ENCODE results near the gene GATAD1. TPM values are rescaled to one million over a fixed set of nuclear protein-coding genes. Genes with fewer than 3 reads are reported as not detected.
"Not testable (repeated sequence)": the region's sequence is repeated elsewhere in the genome, so short reads cannot be mapped to it uniquely, and the experiment has no call there.

Gene GATAD1
- total RNA-seq, 2 donors from 2014 or later: 32.3 to 38.4 TPM

DNA sequence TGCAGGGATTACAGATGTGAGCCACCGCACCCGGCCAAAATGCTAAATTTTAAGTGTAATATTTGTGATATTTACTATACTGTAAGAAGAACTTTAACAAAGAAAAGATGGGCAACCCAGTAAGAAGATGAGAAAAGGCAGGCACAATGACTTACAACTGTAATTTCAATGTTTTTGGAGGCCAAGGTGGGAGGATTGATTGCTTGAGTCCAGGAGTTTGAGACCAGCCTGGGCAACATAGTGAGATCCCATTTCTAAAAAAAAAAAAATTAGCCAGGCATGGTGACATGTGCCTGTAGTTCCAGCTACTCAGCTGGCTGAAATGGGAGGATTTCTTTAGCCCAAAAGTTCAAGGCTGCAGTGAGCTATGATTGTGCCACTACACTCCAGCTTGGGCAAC lies 11.7 kb upstream of the GATAD1 start:
- no peaks in the 10 kb centered on the region for H3K27me3 ChIP-seq
- ATAC-seq: no peak
- intact Hi-C loops (cut with DNase I): no loop called here

DNA sequence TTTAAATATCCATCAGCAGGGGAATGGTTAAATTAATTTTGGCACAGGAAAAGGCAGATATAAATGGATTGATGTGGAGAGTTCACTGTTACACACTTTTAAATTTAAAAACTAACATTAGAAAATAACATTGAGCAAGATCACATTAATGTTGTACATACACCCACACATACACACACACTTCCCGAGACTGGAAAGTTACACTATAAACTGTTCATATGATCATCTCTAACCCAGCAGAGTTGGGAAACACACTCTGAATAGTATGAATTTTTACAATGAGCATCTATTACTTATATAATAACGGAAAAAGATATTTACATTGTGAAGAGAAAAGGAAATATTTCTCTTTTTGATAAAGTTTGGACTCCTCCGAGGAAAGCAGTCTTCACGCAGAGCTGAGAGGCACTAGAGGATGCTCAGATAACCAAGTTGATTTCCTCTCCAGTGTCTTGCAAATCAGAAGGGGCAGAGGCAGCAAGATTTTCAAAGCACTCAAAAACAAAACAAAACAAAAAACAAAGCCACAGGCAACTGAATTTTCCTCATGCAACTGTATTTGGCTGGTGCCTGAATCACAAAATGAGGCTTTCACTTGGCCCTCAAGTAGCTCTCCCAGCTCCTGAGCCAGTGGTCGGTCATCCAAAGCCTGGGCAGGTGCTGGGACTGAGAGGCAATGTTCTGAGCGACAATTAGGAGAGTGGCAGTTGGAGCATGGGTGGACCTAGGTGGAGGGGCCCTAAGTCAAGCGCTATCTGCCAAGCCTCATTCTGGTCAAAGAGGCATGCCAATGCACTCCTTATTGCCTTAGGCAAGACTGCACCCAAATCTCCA lies 10.5 kb upstream of the GATAD1 start:
- Histone ChIP-seq H3K27ac (no peak overlapping the region), H3K27me3 (no peaks in the 10 kb centered on the region), H3K4me3 (no peak overlapping the region), H3K36me3 (replicated peaks in 1 of 2; ENCODE audit: insufficient read depth in 1 of 2, low read depth in 2 of 2) (no peaks in the 10 kb centered on the region), H3K4me1 (no peaks in the 10 kb centered on the region), H3K9me3 (no peaks in the 10 kb centered on the region)
- DNase-seq (no peak), ATAC-seq (no peak)
- intact Hi-C loops (cut with DNase I): no loop called here
- no peak for TF ChIP-seq POLR2A (IDR thresholded peaks at IDR 0.05)
- TF ChIP-seq, protein P1, sequence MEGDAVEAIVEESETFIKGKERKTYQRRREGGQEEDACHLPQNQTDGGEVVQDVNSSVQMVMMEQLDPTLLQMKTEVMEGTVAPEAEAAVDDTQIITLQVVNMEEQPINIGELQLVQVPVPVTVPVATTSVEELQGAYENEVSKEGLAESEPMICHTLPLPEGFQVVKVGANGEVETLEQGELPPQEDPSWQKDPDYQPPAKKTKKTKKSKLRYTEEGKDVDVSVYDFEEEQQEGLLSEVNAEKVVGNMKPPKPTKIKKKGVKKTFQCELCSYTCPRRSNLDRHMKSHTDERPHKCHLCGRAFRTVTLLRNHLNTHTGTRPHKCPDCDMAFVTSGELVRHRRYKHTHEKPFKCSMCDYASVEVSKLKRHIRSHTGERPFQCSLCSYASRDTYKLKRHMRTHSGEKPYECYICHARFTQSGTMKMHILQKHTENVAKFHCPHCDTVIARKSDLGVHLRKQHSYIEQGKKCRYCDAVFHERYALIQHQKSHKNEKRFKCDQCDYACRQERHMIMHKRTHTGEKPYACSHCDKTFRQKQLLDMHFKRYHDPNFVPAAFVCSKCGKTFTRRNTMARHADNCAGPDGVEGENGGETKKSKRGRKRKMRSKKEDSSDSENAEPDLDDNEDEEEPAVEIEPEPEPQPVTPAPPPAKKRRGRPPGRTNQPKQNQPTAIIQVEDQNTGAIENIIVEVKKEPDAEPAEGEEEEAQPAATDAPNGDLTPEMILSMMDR (IDR thresholded peaks at IDR 0.05): no peak
- WGBS, 2 donors: 61 to 64% methylated on average over 7 of the region's 7 CpGs

More for the DNA sequence above, 11.7 kb upstream of the GATAD1 start:
- WGBS, 2 donors: 84 to 94% methylated on average over 2 of the region's 2 CpGs
- H3K4me3 ChIP-seq: no peak overlapping the region
- H3K4me1 ChIP-seq: no peaks in the 10 kb centered on the region
- H3K27ac ChIP-seq: no peak overlapping the region
- no peaks in the 10 kb centered on the region for H3K9me3 ChIP-seq
- no peak for DNase-seq
- no peaks in the 10 kb centered on the region for H3K36me3 ChIP-seq (replicated peaks in 1 of 2; ENCODE audit: insufficient read depth in 1 of 2, low read depth in 2 of 2)
- TF ChIP-seq, protein P1 (IDR thresholded peaks at IDR 0.05): no peak
- TF ChIP-seq POLR2A (IDR thresholded peaks at IDR 0.05): no peak

DNA sequence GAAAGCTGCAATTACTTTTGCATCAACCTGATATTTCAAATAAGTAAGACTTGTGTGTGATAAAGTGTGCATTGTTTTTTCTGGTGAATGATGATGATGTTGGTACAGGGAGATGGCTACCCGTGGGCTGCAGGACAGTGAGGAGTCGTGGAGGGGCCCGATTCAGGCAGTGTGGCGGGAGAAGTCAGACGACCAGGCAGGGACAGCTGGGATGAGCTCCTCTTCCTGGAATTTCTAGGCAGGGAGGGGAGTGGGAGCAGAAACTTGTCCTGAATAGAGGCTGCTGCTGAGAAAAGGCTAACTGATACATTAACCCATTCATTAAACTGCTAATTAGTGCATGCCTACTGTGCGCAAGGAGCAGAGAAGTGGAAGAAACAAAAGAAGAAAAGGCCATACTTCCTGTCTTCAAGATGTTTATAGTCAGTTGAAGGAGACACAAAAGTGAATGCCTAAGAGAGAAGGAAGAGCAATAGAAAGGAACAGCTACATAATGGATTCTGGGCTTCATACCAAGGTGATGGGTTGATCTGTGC lies 9.3 kb upstream of the GATAD1 start:
- ATAC-seq (no peak), DNase-seq (no peak)
- Histone ChIP-seq H3K9me3 (no peaks in the 10 kb centered on the region), H3K27ac (no peak overlapping the region), H3K4me3 (no peak overlapping the region), H3K27me3 (no peaks in the 10 kb centered on the region), H3K4me1 (no peaks in the 10 kb centered on the region), H3K36me3 (replicated peaks in 1 of 2; ENCODE audit: insufficient read depth in 1 of 2, low read depth in 2 of 2) (no peaks in the 10 kb centered on the region)
- 69 to 72% methylated on average over 6 of the region's 6 CpGs for WGBS, 2 donors
- no peak for TF ChIP-seq POLR2A (IDR thresholded peaks at IDR 0.05)
- TF ChIP-seq, protein P1 (IDR thresholded peaks at IDR 0.05): no peak
- intact Hi-C loops (cut with DNase I): no loop called here

DNA sequence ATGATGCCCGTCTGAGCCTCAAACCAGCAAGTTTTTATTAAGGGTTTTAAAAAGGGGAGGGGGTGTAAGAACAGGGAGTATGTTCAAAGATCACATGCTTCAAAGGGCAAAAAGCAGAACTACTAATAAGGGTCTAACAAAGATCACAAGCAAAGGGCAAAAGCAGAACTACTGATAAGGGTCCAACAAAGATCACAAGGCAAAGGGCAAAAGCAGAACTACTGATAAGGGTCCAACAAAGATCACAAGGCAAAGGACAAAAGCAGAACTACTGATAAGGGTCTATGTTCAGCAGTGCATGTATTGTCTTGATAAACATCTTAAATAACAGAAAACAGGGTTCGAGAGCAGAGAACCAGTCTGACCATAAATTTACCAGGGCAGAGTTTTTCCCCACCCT lies 4.6 kb upstream of the GATAD1 start:
- H3K27ac ChIP-seq; H3K27me3 ChIP-seq; ATAC-seq; DNase-seq; H3K4me1 ChIP-seq; H3K36me3 ChIP-seq (replicated peaks in 1 of 2; ENCODE audit: insufficient read depth in 1 of 2, low read depth in 2 of 2); H3K9me3 ChIP-seq; intact Hi-C loops (cut with DNase I); H3K4me3 ChIP-seq: not testable (repeated sequence)
- WGBS, 2 donors: 88% methylated on average over 2 of the region's 2 CpGs

DNA sequence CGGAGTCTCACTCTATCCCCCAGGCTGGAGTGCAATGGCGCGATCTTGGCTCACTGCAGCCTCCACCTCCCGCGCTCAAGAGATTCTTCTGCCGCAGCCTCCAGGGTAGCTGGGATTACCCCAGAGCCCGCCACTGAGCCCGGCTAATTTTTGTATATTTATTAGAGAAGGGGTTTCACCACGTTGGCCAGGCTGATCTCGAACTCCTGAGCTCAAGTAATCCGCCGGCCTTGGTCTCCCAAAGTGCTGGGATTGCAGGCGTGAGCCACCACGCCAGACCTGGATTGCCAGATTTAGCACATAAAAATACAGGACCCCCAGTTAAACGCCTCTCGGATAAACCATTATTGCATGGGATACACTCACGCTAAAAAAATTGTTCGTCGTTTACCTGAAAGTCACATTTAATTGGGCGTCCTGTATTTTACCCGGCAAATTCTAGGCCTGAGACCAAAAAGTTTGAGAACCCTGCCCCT lies 375 bp upstream of the GATAD1 start:
- peak overlapping the region in 1 of 2 donors; percentile 91 for H3K4me3 ChIP-seq
- no peak for ATAC-seq
- whole genome bisulfite sequencing, 2 donors: 44 to 47% methylated on average over 21 of the region's 21 CpGs
- H3K9me3 ChIP-seq: no peaks in the 10 kb centered on the region
- intact Hi-C loops (cut with DNase I): no loop called here
- H3K27ac ChIP-seq: peak overlapping the region; percentile 91 to 99 (median 97)
- no peaks in the 10 kb centered on the region for H3K27me3 ChIP-seq
- no peak for TF ChIP-seq POLR2A (IDR thresholded peaks at IDR 0.05)
- TF ChIP-seq, protein P1 (IDR thresholded peaks at IDR 0.05): peak in 1 of 7 experiments; percentile 93
- peak in 1 of 4 donors; percentile 4 for DNase-seq
- H3K36me3 ChIP-seq (replicated peaks in 1 of 2; ENCODE audit: insufficient read depth in 1 of 2, low read depth in 2 of 2): peaks cover 0 to 5% of the 10 kb centered on the region in 2 donors
- peaks cover 25% of the 10 kb centered on the region for H3K4me1 ChIP-seq
